HCT116 (cell line): ENCODE measurements around the gene CCDC9. TPM values are rescaled to one million over a fixed set of nuclear protein-coding genes. Genes with fewer than 3 reads are reported as not detected.
"Not testable (repeated sequence)": the region's sequence is repeated elsewhere in the genome, so short reads cannot be mapped to it uniquely, and the experiment has no call there.

ENCODE experiments used
- ATAC-seq: fragments of 200-7000 bp; cut with Tn5 transposase; 2 replicates; pipeline ENCODE4 v1.9.1; 2020; ENCODE audit warnings: mild to moderate bottlenecking, moderate library complexity
- BruUV-seq: library from RNA; stranded (reverse); fragments of 400-500 nt; replicated peaks from 2 replicates; lab custom pipeline; 2021; lab: Mats Ljungman, UMichigan
- CTCF ChIA-PET: fragments of 300-600 bp; sonication (Branson Sonifier 250); formaldehyde crosslinking; loops from one replicate; lab custom pipeline; 2021; ENCODE audit warnings: antibody characterized with exemption; lab: Charles Lee
- POLR2A ChIA-PET: fragments of 300-600, 350-600 bp; sonication (Branson Sonifier 250); formaldehyde crosslinking; loops from one replicate; lab custom pipeline; 2021; ENCODE audit warnings: antibody characterized with exemption; lab: Charles Lee
- RAD21 ChIA-PET, 2 experiments: fragments of 300-600 bp; sonication (Branson Sonifier 250); formaldehyde crosslinking; loops; one replicate each; lab custom pipeline; 2023; ENCODE audit warnings: low total read pairs in 2 of 2; ENCODE audit not compliant: uncharacterized antibody in 2 of 2, unreplicated experiment in 2 of 2, low non-redundant PET in 1 of 2; lab: Charles Lee
- DNase-seq: peaks from one replicate; pipeline ENCODE4 v3.0.0-alpha.2; 2010; ENCODE audit warnings: low read depth, low spot score
- H2AFZ ChIP-seq: fragments of 200-600 bp; shearing (Covaris generic), sonication (generic); 2 replicates; pipeline ENCODE4 v1.6.1; 2017; ENCODE audit warnings: low read depth, mixed run types, mixed read lengths, antibody characterized with exemption, low read length; ENCODE audit not compliant: poor library complexity, severe bottlenecking
- H3K27ac ChIP-seq: 2 replicates; pipeline ENCODE4 v1.5.1; 2012; ENCODE audit warnings: low read depth, low read length
- H3K27me3 ChIP-seq: fragments of 200-600 bp; sonication (generic); 2 replicates; pipeline ENCODE4 v1.6.1; 2016; ENCODE audit warnings: mixed run types, low read length, mixed read lengths; ENCODE audit not compliant: insufficient read depth
- H3K36me3 ChIP-seq, 2 experiments: fragments of 200-500 bp in 1 of 2; fragments of 200-600 bp in 1 of 2; sonication (Bioruptor generic) in 1 of 2; sonication (generic) in 1 of 2; 2 replicates each; pipeline versions ENCODE4 v1.5.1 to v1.6.1; 2014 to 2016; ENCODE audit warnings: low read length in 2 of 2, inconsistent platforms in 1 of 2, mixed read lengths in 1 of 2, mixed run types in 1 of 2; ENCODE audit not compliant: insufficient read depth in 2 of 2, control insufficient read depth in 1 of 2
- H3K4me1 ChIP-seq, 2 experiments: fragments of 200-600 bp in 1 of 2; sonication (generic) in 1 of 2; 2 replicates each; pipeline versions ENCODE4 v1.5.1 to v1.6.1; 2012 to 2017; ENCODE audit warnings: low read length in 2 of 2, inconsistent platforms in 1 of 2, mild to moderate bottlenecking in 1 of 2, mixed read lengths in 1 of 2, mixed run types in 1 of 2, moderate library complexity in 1 of 2; ENCODE audit not compliant: insufficient read depth in 2 of 2, control insufficient read depth in 1 of 2
- H3K4me2 ChIP-seq: fragments of 200-600 bp; sonication (generic); 2 replicates; pipeline ENCODE4 v1.6.1; 2017; ENCODE audit warnings: mixed run types, low read length, mixed read lengths
- H3K4me3 ChIP-seq, 2 experiments: fragments of 200-600 bp in 1 of 2; sonication (generic) in 1 of 2; replicated peaks in 1 of 2; 2 replicates each; pipeline ENCODE4 v1.5.1; 2011 to 2016; ENCODE audit warnings: low read length in 2 of 2, control low read depth in 1 of 2, low read depth in 1 of 2, mild to moderate bottlenecking in 1 of 2, mixed read lengths in 1 of 2, mixed run types in 1 of 2
- H3K79me2 ChIP-seq: fragments of 200-600 bp; sonication (generic); 2 replicates; pipeline ENCODE4 v1.6.1; 2017; ENCODE audit warnings: mild to moderate bottlenecking, mixed run types, low read length, moderate library complexity, mixed read lengths; ENCODE audit not compliant: insufficient read depth
- H3K9ac ChIP-seq: fragments of 200-600 bp; sonication (generic); 2 replicates; pipeline ENCODE4 v1.6.1; 2016; ENCODE audit warnings: low read length, mixed read lengths
- H3K9me2 ChIP-seq: fragments of 200-600 bp; sonication (generic), shearing (Covaris generic); 2 replicates; pipeline ENCODE4 v1.6.1; 2017; ENCODE audit warnings: mixed run types, mild to moderate bottlenecking, moderate library complexity; ENCODE audit not compliant: insufficient read depth
- H3K9me3 ChIP-seq, 2 experiments: fragments of 200-500 bp in 1 of 2; fragments of 200-600 bp in 1 of 2; sonication (Bioruptor generic) in 1 of 2; sonication (generic) in 1 of 2; 2 replicates each; pipeline ENCODE4 v1.6.1; 2014 to 2017; ENCODE audit warnings: low read length in 2 of 2, mixed read lengths in 2 of 2, inconsistent platforms in 1 of 2, low read depth in 1 of 2, mild to moderate bottlenecking in 1 of 2, mixed run types in 1 of 2, moderate library complexity in 1 of 2; ENCODE audit not compliant: control insufficient read depth in 1 of 2, insufficient read depth in 1 of 2
- H4K20me1 ChIP-seq: fragments of 200-600 bp; sonication (generic), shearing (Covaris generic); 2 replicates; pipeline ENCODE4 v1.6.1; 2017; ENCODE audit warnings: mixed run types, mild to moderate bottlenecking, moderate library complexity; ENCODE audit not compliant: insufficient read depth
- ATF3 ChIP-seq: IDR thresholded peaks from 2 replicates; pipeline ENCODE4 v1.6.1; 2012
- EGR1 ChIP-seq: IDR thresholded peaks from 2 replicates; pipeline ENCODE4 v1.6.1; 2012; ENCODE audit warnings: low read depth
- ELF1 ChIP-seq: IDR thresholded peaks from 2 replicates; pipeline ENCODE4 v1.6.1; 2012; ENCODE audit warnings: low read depth, borderline replicate concordance
- RAD21 ChIP-seq: IDR thresholded peaks from 2 replicates; pipeline ENCODE4 v1.6.1; 2012; ENCODE audit warnings: low read depth, mild to moderate bottlenecking
- TCF7L2 ChIP-seq: IDR thresholded peaks from 2 replicates; pipeline ENCODE4 v1.7.0; 2011; ENCODE audit warnings: borderline replicate concordance, inconsistent platforms; ENCODE audit not compliant: insufficient read depth, insufficient read length; ENCODE audit errors: extremely low read depth
- YY1 ChIP-seq: IDR thresholded peaks from 2 replicates; pipeline ENCODE4 v1.6.1; 2011; ENCODE audit warnings: low read length, low read depth, moderate library complexity, mild to moderate bottlenecking; ENCODE audit not compliant: insufficient replicate concordance; ENCODE audit errors: extremely low read depth
- intact Hi-C: fragments of 100-400 bp; cut with micrococcal nuclease; formaldehyde crosslinking; loops from 2 replicates; pipeline ENCODE4 v1.10.0; 2022
- total RNA-seq: library from RNA; stranded (reverse); gene quantifications from one replicate; pipeline ENCODE4 v1.2.1, GENCODE V29; 2021; ENCODE audit not compliant: unreplicated experiment

Gene CCDC9
- total RNA-seq, 1 experiment from 2014 or later: 40.6 TPM

GRCh38 chr19:47260476-47260875 is 4.2 kb downstream of the CCDC9 start:
- RAD21 ChIA-PET: no interaction called here
- CTCF ChIA-PET: no interaction called here
- POLR2A ChIA-PET: no interaction called here
- H3K9me2 ChIP-seq: no peaks in the 10 kb centered on the region
- no peak overlapping the region for H3K4me3 ChIP-seq
- peaks cover 7 to 16% of the 10 kb centered on the region in 2 experiments; a peak in 3 of 4 replicates for H3K4me1 ChIP-seq
- H3K4me2 ChIP-seq: no peak overlapping the region
- ATAC-seq (no peak), DNase-seq (no peak)
- no peak overlapping the region for H3K27ac ChIP-seq
- H3K9me3 ChIP-seq: no peaks in the 10 kb centered on the region
- intact Hi-C loops: no loop called here
- TF ChIP-seq ATF3 (no peak), TCF7L2 (no peak), EGR1 (no peak), RAD21 (no peak), YY1 (no peak), ELF1 (no peak)
- no peaks in the 10 kb centered on the region for H3K27me3 ChIP-seq
- H3K9ac ChIP-seq: no peak overlapping the region
- no peaks in the 10 kb centered on the region for H4K20me1 ChIP-seq
- no TSS peak for BruUV-seq
- H2AFZ ChIP-seq: no peak overlapping the region
- H3K36me3 ChIP-seq: peaks cover 27 to 42% of the 10 kb centered on the region in 2 experiments; a peak in 3 of 4 replicates
- H3K79me2 ChIP-seq: peaks cover 27% of the 10 kb centered on the region

- RAD21 ChIA-PET: interaction anchor here in 1 of 2 experiments (0.7 kb wide), 1 partner anchor 50 kb away, joined by 3 read pairs; no protein-coding TSS in a partner anchor
- H2AFZ ChIP-seq, BruUV-seq, H3K9me3 ChIP-seq, H3K4me1 ChIP-seq, H3K4me3 ChIP-seq, H3K4me2 ChIP-seq, DNase-seq, H3K9me2 ChIP-seq, H4K20me1 ChIP-seq, H3K9ac ChIP-seq, POLR2A ChIA-PET, CTCF ChIA-PET, intact Hi-C loops, H3K27ac ChIP-seq, ATAC-seq, H3K27me3 ChIP-seq: not testable (repeated sequence)
- H3K79me2 ChIP-seq: peaks cover 27% of the 10 kb centered on the region
- peaks cover 30 to 42% of the 10 kb centered on the region in 2 experiments; a peak in 3 of 4 replicates for H3K36me3 ChIP-seq
These were observed 5.8 kb downstream of the CCDC9 start for GRCh38 chr19:47261946-47262793.
